HS-5 (cell line): ENCODE data around the gene MAN1A2.
"Not testable (repeated sequence)": the region's sequence is repeated elsewhere in the genome, so short reads cannot be mapped to it uniquely, and the experiment has no call there.

Source experiments
- DNase-seq: peaks from one replicate; pipeline ENCODE4 v3.0.0-alpha.2; 2012; ENCODE audit warnings: low read depth

The MAN1A2 gene

GRCh38 chr1:117401761-117402160 is 34.5 kb downstream of the MAN1A2 start:
- DNase-seq, result no peak

- DNase-seq, result no peak
These were observed 36.3 kb downstream of the MAN1A2 start for GRCh38 chr1:117403597-117403996.

- DNase-seq, result no peak
These were observed 37.8 kb downstream of the MAN1A2 start for GRCh38 chr1:117405042-117405441.

- no peak for DNase-seq
These were observed 45.2 kb downstream of the MAN1A2 start for GRCh38 chr1:117412472-117412871.

GRCh38 chr1:117413412-117413811 is 46.2 kb downstream of the MAN1A2 start:
- DNase-seq, result no peak

- DNase-seq, result no peak
These were observed 47.7 kb downstream of the MAN1A2 start for GRCh38 chr1:117414943-117415342.

GRCh38 chr1:117416004-117416403 is 48.8 kb downstream of the MAN1A2 start:
- DNase-seq, result no peak

GRCh38 chr1:117416546-117417125 is 49.4 kb downstream of the MAN1A2 start:
- no peak for DNase-seq

- no peak for DNase-seq
These were observed 57.9 kb downstream of the MAN1A2 start for GRCh38 chr1:117425050-117425734.

GRCh38 chr1:117427297-117427696 is 60.0 kb downstream of the MAN1A2 start:
- DNase-seq, result no peak

- DNase-seq, result no peak
These were observed 66.7 kb downstream of the MAN1A2 start for GRCh38 chr1:117433943-117434342.

- DNase-seq, result no peak
These were observed 69.3 kb downstream of the MAN1A2 start for GRCh38 chr1:117436513-117436912.

GRCh38 chr1:117447661-117448060 is 80.4 kb downstream of the MAN1A2 start:
- no peak for DNase-seq

- DNase-seq, result no peak
These were observed 85.0 kb downstream of the MAN1A2 start for GRCh38 chr1:117452216-117452615.

GRCh38 chr1:117453958-117454357 is 86.7 kb downstream of the MAN1A2 start:
- no peak for DNase-seq

- DNase-seq, result not testable (repeated sequence)
These were observed 91.2 kb downstream of the MAN1A2 start for GRCh38 chr1:117458410-117458809.

GRCh38 chr1:117466761-117467160 is 99.5 kb downstream of the MAN1A2 start:
- DNase-seq, result no peak

- no peak for DNase-seq
These were observed 100.1 kb downstream of the MAN1A2 start for GRCh38 chr1:117467336-117467735.

GRCh38 chr1:117473063-117473462 is 105.8 kb downstream of the MAN1A2 start:
- no peak for DNase-seq

- not testable (repeated sequence) for DNase-seq
These were observed 108.2 kb downstream of the MAN1A2 start for GRCh38 chr1:117475495-117475894.

GRCh38 chr1:117479086-117479485 is 111.8 kb downstream of the MAN1A2 start:
- DNase-seq, result no peak

GRCh38 chr1:117481410-117481809 is 114.2 kb downstream of the MAN1A2 start:
- no peak for DNase-seq

GRCh38 chr1:117493906-117494305 is 126.7 kb downstream of the MAN1A2 start:
- no peak for DNase-seq

- no peak for DNase-seq
These were observed 127.8 kb downstream of the MAN1A2 start for GRCh38 chr1:117495068-117495467.
